GM12865 (cell line): ENCODE data around the gene FRMPD1.
A peak's percentile ranks its signal among the peaks of the same experiment; 100 is the strongest.

Source experiments
- DNase-seq: peaks from one replicate; pipeline ENCODE4 v3.0.0; 2010; ENCODE audit warnings: low read depth
- H3K4me3 ChIP-seq: 2 replicates; pipeline ENCODE4 v1.5.1; 2011; ENCODE audit warnings: mild to moderate bottlenecking, low read depth, low read length, control low read depth
- CTCF ChIP-seq: IDR thresholded peaks from 2 replicates; pipeline ENCODE4 v1.5.1; 2011; ENCODE audit warnings: low read length, control low read depth, low read depth, inconsistent platforms; ENCODE audit not compliant: insufficient read depth; ENCODE audit errors: missing control alignments

The FRMPD1 gene

DNA sequence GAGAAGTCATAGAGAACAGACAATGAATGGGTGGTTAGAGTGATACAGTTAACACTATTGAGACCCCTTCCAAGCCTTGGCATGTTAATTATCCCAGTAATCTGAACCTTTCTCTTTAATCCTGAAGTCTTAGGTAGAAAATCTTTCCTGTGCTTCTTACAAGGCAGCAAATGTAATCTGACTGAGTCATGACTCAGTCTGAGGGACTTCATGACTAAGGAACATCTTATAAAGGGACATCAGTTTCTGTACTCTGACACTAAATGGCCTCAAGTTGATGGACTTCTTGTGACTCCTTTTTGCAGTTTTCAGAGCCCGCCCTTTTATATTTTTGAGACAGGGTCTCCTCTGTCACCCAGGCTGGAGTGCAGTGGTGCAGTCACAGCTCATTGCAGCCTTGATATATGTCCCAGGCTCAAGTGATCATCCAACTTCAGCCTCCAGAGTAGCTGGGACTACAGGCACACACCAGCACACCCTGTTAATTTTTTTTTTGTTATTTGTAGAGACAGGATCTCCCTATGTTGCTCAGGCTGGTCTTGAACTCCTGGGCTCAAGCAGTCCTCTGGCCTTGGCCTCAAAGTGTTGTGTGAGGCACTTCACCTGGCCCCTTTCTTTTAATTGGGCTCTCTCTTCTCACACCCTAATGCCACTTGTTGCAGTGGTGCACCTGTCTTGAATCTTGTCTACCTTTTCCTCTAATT lies 124.6 kb downstream of the FRMPD1 start:
- no peak for TF ChIP-seq CTCF
- no peak for DNase-seq

DNA sequence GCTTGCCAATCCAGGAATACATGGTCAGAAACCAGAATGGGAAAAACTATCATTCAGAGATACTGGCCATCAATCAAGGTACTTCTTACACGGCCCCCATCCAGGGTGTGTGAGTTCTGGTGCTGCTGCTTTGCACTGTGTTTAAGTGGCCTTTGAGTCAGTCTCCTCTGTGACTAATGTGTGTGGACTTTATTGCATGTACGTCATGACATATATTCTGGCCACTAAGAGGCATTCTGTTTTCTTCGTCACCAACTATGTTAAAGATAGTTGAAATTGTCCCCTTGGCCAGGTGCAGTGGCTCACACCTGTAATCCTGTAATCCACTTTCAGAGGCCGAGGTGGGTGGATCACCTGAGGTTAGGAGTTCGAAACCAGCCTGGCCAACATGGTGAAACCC lies 125.6 kb downstream of the FRMPD1 start:
- no peak overlapping the region for H3K4me3 ChIP-seq
- DNase-seq: no peak
- no peak for TF ChIP-seq CTCF

More for the DNA sequence above, 124.6 kb downstream of the FRMPD1 start:
- no peak overlapping the region for H3K4me3 ChIP-seq

DNA sequence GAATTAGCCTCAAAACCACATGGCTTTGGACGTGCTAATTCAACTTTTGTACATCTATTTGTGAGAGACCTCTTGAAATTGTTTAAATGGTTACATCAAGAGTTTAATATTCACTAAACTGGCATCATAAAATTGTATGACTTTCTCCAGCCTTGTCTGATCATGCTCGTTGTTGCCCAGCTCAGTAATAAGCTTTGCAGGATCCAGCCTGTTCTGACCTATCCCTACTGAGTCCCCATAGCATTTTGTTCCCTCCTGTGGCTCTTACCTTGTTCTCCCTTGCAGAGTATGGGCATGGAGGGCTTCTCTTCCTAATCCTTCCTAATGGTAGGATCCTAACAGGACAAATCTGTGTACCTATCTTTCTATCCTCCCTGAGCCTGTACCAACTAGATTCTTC lies 127.8 kb downstream of the FRMPD1 start:
- no peak for TF ChIP-seq CTCF
- H3K4me3 ChIP-seq: no peak overlapping the region
- DNase-seq: no peak

- no peak for TF ChIP-seq CTCF
- DNase-seq: no peak
- peak overlapping the region; percentile 62 for H3K4me3 ChIP-seq
These were observed 133.5 kb downstream of the FRMPD1 start for GRCh38 chr9:37784291-37784615.

- TF ChIP-seq CTCF: no peak
- DNase-seq: peak; percentile 95
- H3K4me3 ChIP-seq: peak within 1 kb of the TSS; percentile 62
These were observed 134.1 kb downstream of the FRMPD1 start, which contains the start of gene EXOSC3 for GRCh38 chr9:37784616-37785483. Gene EXOSC3, minus strand, starts transcription at chr9:37785064. Its CDS starts 20 bp downstream, at chr9:37785044.

- no peak for DNase-seq
- no peak for TF ChIP-seq CTCF
- no peak overlapping the region for H3K4me3 ChIP-seq
These were observed 136.3 kb downstream of the FRMPD1 start for GRCh38 chr9:37787059-37787458.
